ENCODE measurements around the gene NPAS3.

The NPAS3 gene

DNA sequence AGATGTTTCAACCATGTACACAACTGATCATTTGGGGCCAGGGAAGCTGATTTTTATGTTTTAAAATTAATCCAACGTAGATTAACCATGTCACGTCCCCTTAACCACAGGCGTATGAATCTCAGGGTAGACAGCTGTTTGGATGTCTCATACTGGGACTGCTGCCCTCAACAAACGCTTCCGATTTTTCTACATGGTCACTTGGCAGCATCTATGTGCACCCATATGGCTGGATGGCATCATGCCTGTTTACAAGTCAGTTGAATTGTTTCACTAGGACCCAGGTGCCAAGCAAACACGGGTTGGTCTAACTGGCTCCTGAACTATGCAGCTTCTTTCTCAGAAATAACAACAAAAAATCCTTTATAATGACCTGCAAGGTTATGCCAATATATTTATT lies 393.8 kb downstream of the NPAS3 start:
- TF ChIP-seq, protein P1, sequence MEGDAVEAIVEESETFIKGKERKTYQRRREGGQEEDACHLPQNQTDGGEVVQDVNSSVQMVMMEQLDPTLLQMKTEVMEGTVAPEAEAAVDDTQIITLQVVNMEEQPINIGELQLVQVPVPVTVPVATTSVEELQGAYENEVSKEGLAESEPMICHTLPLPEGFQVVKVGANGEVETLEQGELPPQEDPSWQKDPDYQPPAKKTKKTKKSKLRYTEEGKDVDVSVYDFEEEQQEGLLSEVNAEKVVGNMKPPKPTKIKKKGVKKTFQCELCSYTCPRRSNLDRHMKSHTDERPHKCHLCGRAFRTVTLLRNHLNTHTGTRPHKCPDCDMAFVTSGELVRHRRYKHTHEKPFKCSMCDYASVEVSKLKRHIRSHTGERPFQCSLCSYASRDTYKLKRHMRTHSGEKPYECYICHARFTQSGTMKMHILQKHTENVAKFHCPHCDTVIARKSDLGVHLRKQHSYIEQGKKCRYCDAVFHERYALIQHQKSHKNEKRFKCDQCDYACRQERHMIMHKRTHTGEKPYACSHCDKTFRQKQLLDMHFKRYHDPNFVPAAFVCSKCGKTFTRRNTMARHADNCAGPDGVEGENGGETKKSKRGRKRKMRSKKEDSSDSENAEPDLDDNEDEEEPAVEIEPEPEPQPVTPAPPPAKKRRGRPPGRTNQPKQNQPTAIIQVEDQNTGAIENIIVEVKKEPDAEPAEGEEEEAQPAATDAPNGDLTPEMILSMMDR (IDR thresholded peaks at IDR 0.05; ENCODE audit: low read depth, low read length, missing control alignments), result no peak
- DNase-seq (ENCODE audit: low read depth), result no peak
- H3K4me3 ChIP-seq (ENCODE audit: low read depth, low read length), result no peak overlapping the region

DNA sequence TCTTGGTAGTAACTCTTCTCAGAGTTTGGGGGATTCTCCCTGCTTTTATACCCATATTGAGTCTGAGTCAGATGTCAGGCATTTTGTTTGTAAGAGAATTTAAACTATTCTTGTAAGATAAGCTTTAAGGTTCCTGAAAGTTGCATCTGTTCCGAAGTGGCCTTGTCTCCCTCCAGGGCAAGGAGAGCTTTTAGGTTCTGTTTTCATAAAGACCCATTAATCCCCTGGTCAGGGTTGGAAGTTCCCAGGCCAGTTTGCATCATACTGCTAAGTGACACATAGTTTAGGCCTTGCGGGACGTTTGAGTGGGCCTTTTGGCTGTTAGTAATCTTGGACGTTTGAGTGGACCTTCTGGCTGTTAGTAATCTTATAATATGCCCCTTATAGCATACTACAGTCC lies 396.7 kb downstream of the NPAS3 start:
- no peak for DNase-seq (ENCODE audit: low read depth)
- H3K4me3 ChIP-seq (ENCODE audit: low read depth, low read length), result no peak overlapping the region
- TF ChIP-seq, protein P1 (IDR thresholded peaks at IDR 0.05; ENCODE audit: low read depth, low read length, missing control alignments), result no peak

DNA sequence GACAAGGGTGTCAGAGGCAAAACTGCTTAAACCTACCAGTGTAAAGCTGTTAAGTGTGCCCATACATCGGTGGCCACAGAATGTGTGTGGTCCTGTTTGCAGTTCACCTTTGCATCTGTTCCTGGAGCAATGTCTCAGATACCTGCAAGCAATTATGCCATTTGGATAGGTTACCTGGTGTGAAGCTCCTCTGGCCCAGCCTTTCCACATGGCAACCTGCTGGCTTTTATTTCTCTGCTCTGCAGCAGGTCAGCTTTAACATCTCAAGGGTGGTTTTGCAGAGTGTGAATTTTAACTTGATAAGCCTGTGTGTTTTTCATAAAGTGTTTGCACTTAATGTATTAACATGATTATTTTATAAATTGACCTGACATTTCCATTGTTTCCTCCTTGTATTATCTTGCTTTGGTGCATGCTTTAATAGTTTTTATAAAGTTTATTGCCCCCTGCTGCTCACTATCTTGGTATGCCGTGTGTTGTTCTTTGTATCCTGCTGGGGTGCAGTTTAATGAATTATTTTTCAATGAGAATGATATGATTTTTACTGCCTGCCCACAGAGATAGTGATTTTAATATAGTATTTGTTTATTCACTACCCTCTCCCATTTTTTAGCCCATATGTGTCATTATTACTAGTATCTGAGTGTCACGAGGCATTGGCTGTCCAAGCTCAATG lies 403.8 kb downstream of the NPAS3 start:
- no peak overlapping the region for H3K4me3 ChIP-seq (ENCODE audit: low read depth, low read length)
- TF ChIP-seq, protein P1 (IDR thresholded peaks at IDR 0.05; ENCODE audit: low read depth, low read length, missing control alignments), result no peak
- DNase-seq (ENCODE audit: low read depth), result no peak

DNA sequence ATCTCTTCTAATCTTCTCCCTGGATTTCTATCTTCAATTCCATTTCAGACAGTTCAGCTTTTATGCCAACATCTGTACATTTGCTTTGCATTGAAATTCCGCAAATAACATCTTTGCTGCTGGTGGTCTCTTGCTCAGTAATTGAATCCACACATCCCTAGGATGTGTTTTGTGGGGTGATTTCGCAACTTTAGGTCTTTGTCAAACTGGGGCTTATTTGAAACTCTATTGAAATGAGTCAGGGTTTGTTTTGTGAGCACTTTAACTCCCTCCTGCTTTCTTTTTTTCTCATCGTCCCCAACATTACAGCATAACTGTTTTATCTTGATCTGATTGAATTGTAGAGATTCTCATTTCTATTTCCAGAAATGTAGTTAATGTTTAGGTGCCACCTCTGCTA lies 404.3 kb downstream of the NPAS3 start:
- no peak overlapping the region for H3K4me3 ChIP-seq (ENCODE audit: low read depth, low read length)
- TF ChIP-seq, protein P1 (IDR thresholded peaks at IDR 0.05; ENCODE audit: low read depth, low read length, missing control alignments), result no peak
- DNase-seq (ENCODE audit: low read depth), result no peak

DNA sequence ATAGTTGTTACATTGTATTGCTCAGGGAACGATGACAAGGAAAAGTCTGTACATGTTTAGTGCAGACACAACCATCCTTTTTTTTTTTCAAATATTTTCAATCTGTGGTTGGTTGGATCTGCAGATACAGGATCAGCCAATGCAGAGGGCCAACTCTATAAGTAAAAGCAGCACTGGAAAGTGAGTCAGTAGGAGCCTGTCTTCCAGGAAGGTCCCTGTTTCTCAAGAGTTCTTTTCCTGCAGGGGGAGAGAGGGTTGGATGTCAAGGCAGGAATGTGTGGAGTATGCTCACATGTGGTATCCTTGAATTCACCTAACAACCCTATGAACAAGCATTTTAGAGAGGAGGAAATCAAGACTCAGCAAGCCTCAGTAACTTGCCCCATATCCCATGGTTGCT lies 409.1 kb downstream of the NPAS3 start:
- DNase-seq (ENCODE audit: low read depth), result no peak
- no peak overlapping the region for H3K4me3 ChIP-seq (ENCODE audit: low read depth, low read length)
- TF ChIP-seq, protein P1 (IDR thresholded peaks at IDR 0.05; ENCODE audit: low read depth, low read length, missing control alignments), result no peak

DNA sequence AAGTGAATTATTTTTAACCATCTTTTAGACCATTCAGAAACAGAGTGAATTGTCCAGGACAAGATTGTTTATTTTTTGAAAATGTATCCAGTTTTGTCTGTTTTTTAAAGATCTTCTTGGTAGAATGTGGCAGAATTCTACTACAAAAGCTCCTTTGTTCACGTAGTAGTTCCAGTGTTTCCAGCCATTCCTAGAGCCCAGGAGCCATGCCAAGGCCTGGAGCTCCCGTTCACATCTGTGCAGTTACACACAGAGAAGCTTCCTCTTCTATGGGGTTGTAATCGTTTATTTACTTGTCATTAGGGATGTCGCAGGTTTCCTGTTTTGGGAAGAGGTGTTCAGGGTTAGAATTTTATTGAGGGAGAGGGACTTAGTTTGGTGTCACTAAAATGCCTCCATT lies 409.8 kb downstream of the NPAS3 start:
- TF ChIP-seq, protein P1 (IDR thresholded peaks at IDR 0.05; ENCODE audit: low read depth, low read length, missing control alignments), result no peak
- no peak overlapping the region for H3K4me3 ChIP-seq (ENCODE audit: low read depth, low read length)
- DNase-seq (ENCODE audit: low read depth), result no peak

DNA sequence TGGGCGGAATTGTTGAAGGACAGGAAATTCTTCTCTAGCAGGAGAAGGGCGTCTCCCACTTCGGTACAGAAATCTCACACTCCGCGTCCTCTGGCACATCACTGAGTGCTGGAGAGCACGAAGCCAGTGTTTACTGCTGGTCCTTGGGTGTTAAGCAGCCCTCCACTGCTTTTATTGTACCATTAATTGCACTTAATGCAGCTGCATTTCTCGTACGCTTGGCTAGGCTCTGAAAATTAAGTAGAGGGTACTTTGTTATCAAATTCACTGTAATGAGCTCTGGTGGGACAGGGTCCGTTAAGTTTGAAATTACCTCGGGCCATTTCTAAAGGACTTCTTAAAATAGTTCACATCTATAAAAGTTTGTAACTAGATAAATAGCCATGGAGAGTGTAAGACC lies 411.2 kb downstream of the NPAS3 start:
- no peak overlapping the region for H3K4me3 ChIP-seq (ENCODE audit: low read depth, low read length)
- DNase-seq (ENCODE audit: low read depth), result no peak
- TF ChIP-seq, protein P1 (IDR thresholded peaks at IDR 0.05; ENCODE audit: low read depth, low read length, missing control alignments), result no peak
